ENCODE data around the gene GRPEL1.
"Not testable (repeated sequence)": the region's sequence is repeated elsewhere in the genome, so short reads cannot be mapped to it uniquely, and the experiment has no call there.

The GRPEL1 gene

GRCh38 chr4:7089213-7089986 is 21.5 kb upstream of the GRPEL1 start:
- DNase-seq, result no peak

DNA sequence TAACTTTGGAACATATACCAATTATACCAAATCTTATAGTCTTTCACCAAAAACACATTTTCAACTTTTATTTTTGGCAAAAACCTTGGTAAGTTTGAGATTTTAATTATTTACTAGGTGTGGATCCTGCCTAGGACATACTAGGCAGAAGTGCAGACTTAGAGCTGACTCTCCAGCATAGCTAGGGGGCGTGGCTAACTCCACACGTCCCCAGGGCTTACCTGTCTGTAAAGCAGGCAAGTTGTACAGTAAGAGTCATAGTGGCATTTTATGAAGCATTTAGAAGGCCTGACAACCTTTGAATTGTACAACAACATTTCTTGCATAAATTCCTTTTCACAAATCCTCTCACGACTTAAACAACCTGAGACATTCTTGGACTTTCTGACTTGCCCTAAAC is 19.2 kb upstream of the GRPEL1 start:
- DNase-seq, result no peak

DNA sequence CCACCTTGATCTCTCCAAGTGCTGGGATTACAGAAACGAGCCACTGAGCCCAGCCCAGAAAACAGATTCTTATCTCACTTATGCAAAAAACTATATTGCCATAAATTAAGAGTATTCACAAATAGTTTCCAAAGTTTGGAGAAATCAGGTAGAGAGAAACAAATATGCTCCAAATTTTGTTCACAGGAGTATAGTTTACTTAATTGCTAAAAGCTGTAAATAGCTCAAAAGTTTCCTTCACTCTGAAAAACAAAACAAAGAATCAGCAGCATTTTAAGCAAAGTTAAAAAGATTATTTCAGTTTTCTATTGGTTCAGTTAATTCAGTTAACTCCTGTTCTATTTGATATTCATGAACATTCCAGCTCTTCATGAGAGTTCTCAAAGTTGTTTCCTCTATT is 18.5 kb upstream of the GRPEL1 start:
- no peak for DNase-seq

DNA sequence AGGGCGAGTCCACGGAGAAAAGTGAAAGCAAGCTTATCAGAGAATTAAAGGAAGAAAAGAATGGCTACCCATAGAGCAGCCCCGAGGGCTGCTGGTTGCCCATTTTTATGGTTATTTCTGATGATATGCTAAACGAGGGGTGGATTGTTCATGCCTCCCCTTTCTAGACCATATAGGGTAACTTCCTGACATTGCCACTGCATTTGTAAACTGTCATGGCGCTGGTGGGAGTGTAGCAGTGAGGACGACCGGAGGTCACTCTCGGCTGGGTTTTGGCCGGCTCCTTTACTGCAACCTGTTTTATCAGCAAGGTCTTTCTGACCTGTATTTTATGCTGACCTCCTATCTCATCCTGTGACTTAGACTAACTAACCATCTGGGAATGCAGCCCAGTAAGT is 16.7 kb upstream of the GRPEL1 start:
- not testable (repeated sequence) for DNase-seq

- no peak for DNase-seq
These were observed 16.0 kb upstream of the GRPEL1 start for GRCh38 chr4:7083597-7084563.

DNA sequence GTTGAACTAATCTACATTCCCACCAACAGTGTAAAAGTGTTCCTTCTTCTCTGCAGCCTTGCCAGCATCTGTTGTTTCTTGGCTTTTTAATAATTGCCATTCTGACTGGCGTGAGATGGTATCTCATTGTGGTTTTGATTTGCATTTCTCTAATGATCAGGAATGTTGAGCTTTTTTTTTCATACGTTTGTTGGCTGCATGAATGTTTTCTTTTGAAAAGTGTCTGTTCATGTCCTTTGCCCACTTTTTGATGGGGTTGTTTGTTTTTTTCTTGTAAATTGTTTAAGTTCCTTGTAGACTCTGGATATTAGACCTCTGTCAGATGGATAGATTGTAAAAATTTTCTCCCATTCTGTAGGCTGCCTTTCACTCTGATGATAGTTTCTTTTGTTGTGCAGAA is 12.0 kb upstream of the GRPEL1 start:
- not testable (repeated sequence) for DNase-seq

GRCh38 chr4:7079483-7079882 is 11.6 kb upstream of the GRPEL1 start:
- DNase-seq, result not testable (repeated sequence)

DNA sequence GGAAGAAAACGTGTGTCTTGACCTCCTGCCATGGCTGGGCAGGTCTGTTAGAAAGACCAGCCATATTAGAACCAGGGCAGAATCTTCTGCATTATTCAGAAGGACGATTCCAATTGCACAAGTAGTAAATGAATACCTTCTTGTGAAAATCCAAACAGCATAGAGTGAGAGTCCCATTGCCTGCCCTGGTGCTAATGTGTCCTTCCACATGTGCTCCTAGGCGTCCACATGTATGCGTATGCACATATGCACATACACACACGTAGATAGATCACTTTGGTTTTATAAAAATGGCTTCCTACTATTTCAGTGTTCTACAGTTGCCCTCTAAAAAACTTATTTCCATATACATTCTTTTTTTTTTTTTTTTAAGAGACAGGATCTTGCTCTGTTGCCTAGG is 10.2 kb upstream of the GRPEL1 start:
- DNase-seq, result no peak

DNA sequence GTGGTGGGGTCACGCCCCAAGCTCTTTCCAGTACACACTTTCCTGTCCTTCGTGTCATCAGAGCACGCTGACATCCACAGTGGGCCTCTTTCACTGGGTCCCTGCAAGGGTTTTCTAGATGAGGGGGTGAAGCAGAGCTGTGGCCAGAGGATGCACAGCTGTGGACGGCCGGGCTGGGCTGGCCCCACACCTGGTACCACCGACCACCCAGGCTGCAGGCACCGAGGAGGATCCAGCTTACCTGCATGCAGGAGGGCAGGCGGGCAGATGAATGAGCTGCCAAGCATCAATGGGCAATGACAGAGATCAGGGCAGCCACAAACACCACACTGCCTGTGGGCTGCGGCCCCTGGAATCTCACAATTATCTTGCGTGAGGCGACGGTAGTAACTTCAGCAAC is 9.5 kb upstream of the GRPEL1 start:
- DNase-seq, result no peak

- DNase-seq, result no peak
These were observed 8.8 kb upstream of the GRPEL1 start for GRCh38 chr4:7076696-7077082.

DNA sequence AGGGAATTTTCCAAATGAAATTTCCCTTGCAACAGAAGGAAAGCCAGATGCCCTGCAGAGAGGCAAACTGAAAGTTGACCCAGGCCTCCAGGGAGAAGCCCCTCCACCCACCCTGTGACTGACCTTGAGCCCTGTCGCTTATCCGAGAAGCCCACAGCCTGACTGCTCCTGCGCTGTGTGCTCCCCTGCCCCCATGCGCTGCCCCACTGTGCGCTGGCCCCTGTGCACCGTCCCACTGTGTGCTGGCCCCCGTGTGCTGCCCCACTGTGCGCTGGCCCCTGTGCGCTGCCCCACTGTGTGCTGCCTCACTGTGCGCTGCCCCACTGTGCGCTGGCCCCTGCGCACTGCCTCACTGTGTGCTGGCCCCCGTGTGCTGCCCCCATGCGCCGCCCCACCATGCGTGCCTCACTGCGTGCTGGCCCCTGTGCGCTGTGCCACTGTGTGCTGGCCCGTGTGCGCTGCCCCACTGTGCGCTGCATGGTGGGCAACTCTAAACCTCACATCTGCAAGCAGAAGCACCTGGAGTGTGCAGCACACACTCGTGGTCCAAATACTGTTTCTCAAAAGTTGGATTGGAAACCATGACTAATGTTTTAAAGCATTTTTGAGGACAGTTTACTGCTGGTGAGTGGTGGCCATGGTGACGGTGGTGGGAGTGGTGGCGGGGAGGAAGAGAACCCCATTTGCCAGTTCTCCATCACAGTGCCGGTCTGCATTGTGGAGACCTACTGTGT is 8.3 kb upstream of the GRPEL1 start:
- no peak for DNase-seq

- DNase-seq, result no peak
These were observed 6.6 kb upstream of the GRPEL1 start for GRCh38 chr4:7074426-7074825.

- DNase-seq, result peak; percentile 86
These were observed 5.9 kb upstream of the GRPEL1 start for GRCh38 chr4:7073526-7074390.

GRCh38 chr4:7073059-7073458 is 5.2 kb upstream of the GRPEL1 start:
- DNase-seq, result no peak

DNA sequence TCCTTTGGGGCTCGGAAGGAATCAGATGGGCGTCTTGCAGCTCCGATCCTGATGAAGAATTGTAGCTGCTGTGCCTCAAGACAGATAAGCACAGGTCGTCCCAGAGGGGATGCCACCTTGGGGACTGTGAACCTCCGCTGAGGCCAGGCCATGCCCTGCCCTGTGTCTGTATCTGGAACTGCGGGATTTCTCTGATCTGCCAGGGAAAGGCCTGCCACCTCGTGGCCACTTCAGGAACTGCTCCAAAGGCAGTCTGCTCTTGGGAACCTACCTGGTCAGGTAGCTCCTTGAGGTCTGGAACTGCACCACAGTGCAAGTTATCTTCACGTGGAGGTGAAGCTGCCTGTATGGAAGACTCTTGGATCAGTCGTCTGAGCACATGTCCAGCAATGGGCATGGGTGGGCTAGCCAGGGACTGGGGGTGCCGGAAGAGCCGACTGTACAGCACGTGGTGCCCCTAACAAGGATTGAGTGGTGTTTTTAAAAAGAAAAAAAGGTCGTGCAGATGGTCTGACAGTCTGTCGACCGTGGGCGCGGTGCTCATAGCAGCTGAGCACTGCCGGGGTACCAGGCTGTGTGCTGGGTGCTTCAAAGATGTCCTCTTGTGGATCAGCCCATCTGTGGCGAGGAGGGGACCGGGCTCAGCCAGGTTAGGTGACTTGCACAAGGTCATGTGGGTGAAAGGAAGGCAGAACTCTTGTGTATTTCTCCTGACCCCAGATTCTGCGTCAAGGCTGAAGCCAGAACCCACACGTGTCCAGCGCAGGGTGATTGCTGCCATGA is 3.1 kb upstream of the GRPEL1 start:
- DNase-seq, result peak; percentile 95

- peak; percentile 61 for DNase-seq
These were observed 1.0 kb upstream of the GRPEL1 start for GRCh38 chr4:7068883-7069282.

DNA sequence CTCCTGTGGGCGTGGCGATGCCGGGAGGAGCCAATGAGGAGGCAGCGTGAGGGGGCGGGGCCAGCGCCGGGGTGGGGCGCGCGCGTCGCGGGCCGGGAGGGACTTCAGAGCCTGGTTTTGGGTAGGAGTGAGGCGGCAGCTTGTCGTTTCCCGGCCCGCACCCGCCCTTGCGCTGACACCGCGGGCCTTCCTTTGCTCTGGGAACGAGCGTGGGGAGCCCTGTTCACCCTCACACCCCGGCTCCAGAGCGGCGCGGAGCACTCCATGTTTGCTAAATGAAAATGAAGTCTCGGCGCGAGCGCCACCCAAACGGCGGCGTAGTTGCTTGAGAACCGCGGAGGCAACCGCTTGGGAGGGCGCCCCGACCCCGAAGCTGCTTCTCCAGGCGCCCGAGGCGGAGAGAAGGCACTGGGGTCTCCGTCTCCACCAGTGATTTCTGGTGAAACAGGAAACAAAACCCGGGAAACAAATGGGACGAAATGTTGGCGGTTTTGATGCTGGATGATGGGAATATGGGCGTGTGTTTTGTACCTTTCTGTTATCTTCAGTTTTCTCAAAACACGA is 497 bp upstream of the GRPEL1 start:
- no peak for DNase-seq

DNA sequence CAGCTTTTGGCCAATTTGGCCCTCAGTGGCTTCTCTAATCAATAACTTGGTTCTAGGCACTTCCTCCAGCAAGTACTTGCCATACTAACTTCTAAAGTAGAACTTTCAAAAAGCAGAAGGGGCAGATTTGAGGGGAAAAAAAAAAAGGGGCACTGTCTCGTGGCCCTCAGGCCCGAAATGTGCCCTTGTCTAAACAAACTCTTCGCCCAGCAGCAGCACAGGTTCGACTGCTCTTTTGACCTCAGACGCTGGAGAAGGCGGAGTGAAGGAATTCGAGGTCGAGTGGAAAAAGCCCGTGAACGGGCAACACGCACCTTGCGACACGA is 775 bp downstream of the GRPEL1 start:
- DNase-seq, result no peak

DNA sequence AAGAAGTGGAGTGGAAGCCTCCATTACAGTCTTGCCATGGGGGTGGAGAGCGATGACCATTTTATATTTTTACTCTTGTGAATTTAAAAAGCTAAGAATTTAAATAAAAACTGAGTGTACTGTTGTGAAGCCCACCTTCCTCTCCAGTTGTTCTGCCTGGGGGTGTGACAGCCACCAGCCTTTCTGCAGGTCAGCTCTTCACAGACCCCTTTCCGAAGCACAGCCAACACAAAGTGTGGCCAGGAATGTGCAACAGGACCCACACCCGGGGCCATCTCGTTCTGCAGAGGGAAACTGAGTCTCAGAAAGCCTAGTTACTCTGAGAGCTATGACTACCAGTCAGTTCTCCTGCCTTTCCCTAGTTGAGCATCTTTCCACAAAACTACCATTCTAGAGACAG is 1.4 kb downstream of the GRPEL1 start:
- no peak for DNase-seq

DNA sequence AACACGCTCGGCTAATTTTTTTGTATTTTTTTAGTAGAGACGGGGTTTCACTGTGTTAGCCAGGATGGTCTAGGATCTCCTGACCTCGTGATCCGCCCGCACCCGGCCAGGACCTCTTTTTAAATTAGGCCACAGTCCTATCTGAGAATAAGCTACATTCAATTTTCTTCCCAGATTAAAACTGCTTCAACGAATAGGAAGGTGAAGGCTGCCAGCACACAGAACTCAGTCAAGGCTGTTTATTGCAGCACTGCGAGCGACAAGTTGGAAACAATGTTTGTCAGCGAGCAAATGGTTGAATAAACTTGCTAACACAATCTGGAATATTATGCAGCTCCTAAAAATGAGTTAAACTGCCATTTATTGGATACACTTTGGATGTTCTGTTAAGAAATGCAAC is 1.9 kb downstream of the GRPEL1 start:
- DNase-seq, result no peak

- DNase-seq, result no peak
These were observed 4.5 kb downstream of the GRPEL1 start for GRCh38 chr4:7063362-7063761.
